HEK293 (cell line): ENCODE measurements around the gene LRRK1.

Experiments used
- CTCF ChIA-PET: fragments of 350-600 bp; formaldehyde crosslinking; extraction: SDS; loops from one replicate; lab custom pipeline; 2021; ENCODE audit warnings: antibody characterized with exemption; lab: Yijun Ruan, JAX
- POLR2A ChIA-PET: fragments of 300-600 bp; formaldehyde crosslinking; extraction: SDS; loops from one replicate; lab custom pipeline; 2020; ENCODE audit warnings: antibody characterized with exemption, inconsistent platforms; lab: Yijun Ruan, JAX
- H3K27ac ChIP-seq: fragments of 200-500 bp; sonication (Bioruptor generic); 2 replicates; pipeline ENCODE4 v1.5.1; 2014; ENCODE audit warnings: low read depth, low read length, control low read depth, inconsistent platforms; ENCODE audit errors: extremely low read depth
- H3K36me3 ChIP-seq, 2 experiments: fragments of 200-500 bp in 1 of 2; sonication (Bioruptor generic) in 1 of 2; 1 replicate in 1 of 2; 2 replicates in 1 of 2; pipeline ENCODE4 v1.5.1; 2014 to 2017; ENCODE audit warnings: inconsistent platforms in 2 of 2, low read length in 2 of 2; ENCODE audit not compliant: control insufficient read depth in 2 of 2, insufficient read depth in 1 of 2
- H3K4me1 ChIP-seq: fragments of 200-500 bp; sonication (Bioruptor generic); 2 replicates; pipeline ENCODE4 v1.5.1; 2014; ENCODE audit warnings: mild to moderate bottlenecking, low read length, inconsistent platforms; ENCODE audit not compliant: control insufficient read depth, insufficient read depth
- H3K4me3 ChIP-seq: 2 replicates; pipeline ENCODE4 v1.5.1; 2011; ENCODE audit warnings: low read depth, mild to moderate bottlenecking, control low read depth, low read length, moderate library complexity
- H3K9me3 ChIP-seq: fragments of 200-500 bp; sonication (Bioruptor generic); 2 replicates; pipeline ENCODE4 v1.5.1; 2014; ENCODE audit warnings: low read depth, low read length, inconsistent platforms; ENCODE audit not compliant: control insufficient read depth, insufficient read depth
- PRDM2 ChIP-seq: fragments of 450-650 bp; formaldehyde crosslinking; IDR thresholded peaks from 2 replicates; pipeline ENCODE4 v1.5.1; 2016; ENCODE audit warnings: missing biosample characterization, missing genetic modification characterization, borderline replicate concordance
- RBAK ChIP-seq: fragments of 450-650 bp; formaldehyde crosslinking; IDR thresholded peaks from 2 replicates; pipeline ENCODE4 v1.5.1; 2016; ENCODE audit warnings: missing biosample characterization, missing genetic modification characterization
- REPIN1 ChIP-seq: fragments of 450-650 bp; formaldehyde crosslinking; IDR thresholded peaks from 2 replicates; pipeline ENCODE4 v1.5.1; 2017; ENCODE audit warnings: missing biosample characterization, missing genetic modification characterization, low read depth
- WT1 ChIP-seq: fragments of 450-650 bp; formaldehyde crosslinking; IDR thresholded peaks from 2 replicates; pipeline ENCODE4 v1.5.1; 2016; ENCODE audit warnings: missing biosample characterization, missing genetic modification characterization
- ZBTB7A ChIP-seq: fragments of 450-650 bp; formaldehyde crosslinking; IDR thresholded peaks from 2 replicates; pipeline ENCODE4 v1.5.1; 2016; ENCODE audit warnings: low read depth, missing biosample characterization, missing genetic modification characterization
- ZIC2 ChIP-seq: fragments of 450-650 bp; formaldehyde crosslinking; IDR thresholded peaks from 2 replicates; pipeline ENCODE4 v1.5.1; 2016; ENCODE audit warnings: missing biosample characterization, missing genetic modification characterization
- ZNF175 ChIP-seq: fragments of 450-650 bp; formaldehyde crosslinking; IDR thresholded peaks from 2 replicates; pipeline ENCODE4 v1.5.1; 2016; ENCODE audit warnings: missing biosample characterization, missing genetic modification characterization
- ZNF266 ChIP-seq: fragments of 450-650 bp; formaldehyde crosslinking; IDR thresholded peaks from 2 replicates; pipeline ENCODE4 v1.5.1; 2016; ENCODE audit warnings: missing biosample characterization, missing genetic modification characterization, low read depth
- ZNF274 ChIP-seq, 2 experiments: fragments of 200-500 bp in 1 of 2; fragments of 450-650 bp in 1 of 2; sonication (Bioruptor generic) in 1 of 2; formaldehyde crosslinking in 1 of 2; IDR thresholded peaks; 2 replicates each; pipeline versions ENCODE4 v1.5.1 to v1.6.1; 2014 to 2016; ENCODE audit warnings: borderline replicate concordance in 1 of 2, inconsistent platforms in 1 of 2, low read length in 1 of 2, missing biosample characterization in 1 of 2, missing genetic modification characterization in 1 of 2
- ZNF292 ChIP-seq: fragments of 450-650 bp; formaldehyde crosslinking; IDR thresholded peaks from 2 replicates; pipeline ENCODE4 v1.5.1; 2016; ENCODE audit warnings: low read depth, missing biosample characterization, missing genetic modification characterization, borderline replicate concordance
- ZNF341 ChIP-seq: fragments of 450-650 bp; formaldehyde crosslinking; IDR thresholded peaks from 2 replicates; pipeline ENCODE4; 2016; ENCODE audit warnings: low read depth, missing biosample characterization, missing genetic modification characterization
- ZNF560 ChIP-seq: fragments of 450-650 bp; formaldehyde crosslinking; IDR thresholded peaks from 2 replicates; pipeline ENCODE4 v1.5.1; 2017; ENCODE audit warnings: missing biosample characterization, missing genetic modification characterization, borderline replicate concordance
- ZNF629 ChIP-seq: fragments of 450-650 bp; formaldehyde crosslinking; IDR thresholded peaks from 2 replicates; pipeline ENCODE4 v1.5.1; 2017; ENCODE audit warnings: missing biosample characterization, missing genetic modification characterization
- ZSCAN16 ChIP-seq: fragments of 450-650 bp; formaldehyde crosslinking; IDR thresholded peaks from 2 replicates; pipeline ENCODE4 v1.5.1; 2016; ENCODE audit warnings: missing biosample characterization, missing genetic modification characterization
- TF ChIP-seq, protein P1 (sequence below): fragments of 450-650 bp; formaldehyde crosslinking; IDR thresholded peaks from 2 replicates; pipeline ENCODE4 v1.5.1; 2016; ENCODE audit warnings: missing biosample characterization, missing genetic modification characterization, borderline replicate concordance
- TF ChIP-seq, protein P2 (sequence below): fragments of 450-650 bp; IDR thresholded peaks from 2 replicates; pipeline ENCODE4 v1.5.1; 2018; ENCODE audit warnings: missing biosample characterization, missing genetic modification characterization
- TF ChIP-seq, protein P3 (sequence below): fragments of 450-650 bp; formaldehyde crosslinking; IDR thresholded peaks from 2 replicates; pipeline ENCODE4 v1.5.1; 2016; ENCODE audit warnings: missing biosample characterization, missing genetic modification characterization

The LRRK1 gene

GRCh38 chr15:100881573-100882336 is 37.4 kb upstream of the LRRK1 start:
- H3K27ac ChIP-seq = no peak overlapping the region
- ChIA-PET CTCF (interaction anchor here (0.7 to 1.4 kb wide), 4 partner anchors 8 to 255 kb away, joined by 3 to 4 read pairs (median 3); no protein-coding TSS in a partner anchor), POLR2A (no interaction called here)
- peaks cover 3% of the 10 kb centered on the region for H3K4me1 ChIP-seq
- no peak for TF ChIP-seq ZNF292 (tag by site-specific recombination)
- peak; percentile 38; the same call in 1 of the 2 replicates for TF ChIP-seq ZNF341 (tag by site-specific recombination)
- no peak for TF ChIP-seq ZNF274 (IDR thresholded peaks at IDR 0.05; ENCODE audit: low read length)
- no peak for TF ChIP-seq ZNF274 (tag by site-specific recombination; IDR thresholded peaks at IDR 0.05; ENCODE audit: borderline replicate concordance)
- no peak for TF ChIP-seq RBAK
- TF ChIP-seq ZIC2 (tag by site-specific recombination) = peak; percentile 8; the same call in 1 of the 2 replicates
- H3K36me3 ChIP-seq = peaks cover 0 to 3% of the 10 kb centered on the region in 2 experiments; a peak in 1 of 3 replicates
- H3K4me3 ChIP-seq = no peak overlapping the region
- H3K9me3 ChIP-seq = no peaks in the 10 kb centered on the region

GRCh38 chr15:100885116-100885515 is 34.0 kb upstream of the LRRK1 start:
- Histone ChIP-seq H3K4me3 (no peak overlapping the region), H3K36me3 (peaks cover 0 to 23% of the 10 kb centered on the region in 2 experiments; a peak in 2 of 3 replicates), H3K27ac (no peak overlapping the region), H3K9me3 (no peaks in the 10 kb centered on the region), H3K4me1 (peaks cover 3% of the 10 kb centered on the region; the same call in 1 of the 2 replicates)
- TF ChIP-seq, protein P1, sequence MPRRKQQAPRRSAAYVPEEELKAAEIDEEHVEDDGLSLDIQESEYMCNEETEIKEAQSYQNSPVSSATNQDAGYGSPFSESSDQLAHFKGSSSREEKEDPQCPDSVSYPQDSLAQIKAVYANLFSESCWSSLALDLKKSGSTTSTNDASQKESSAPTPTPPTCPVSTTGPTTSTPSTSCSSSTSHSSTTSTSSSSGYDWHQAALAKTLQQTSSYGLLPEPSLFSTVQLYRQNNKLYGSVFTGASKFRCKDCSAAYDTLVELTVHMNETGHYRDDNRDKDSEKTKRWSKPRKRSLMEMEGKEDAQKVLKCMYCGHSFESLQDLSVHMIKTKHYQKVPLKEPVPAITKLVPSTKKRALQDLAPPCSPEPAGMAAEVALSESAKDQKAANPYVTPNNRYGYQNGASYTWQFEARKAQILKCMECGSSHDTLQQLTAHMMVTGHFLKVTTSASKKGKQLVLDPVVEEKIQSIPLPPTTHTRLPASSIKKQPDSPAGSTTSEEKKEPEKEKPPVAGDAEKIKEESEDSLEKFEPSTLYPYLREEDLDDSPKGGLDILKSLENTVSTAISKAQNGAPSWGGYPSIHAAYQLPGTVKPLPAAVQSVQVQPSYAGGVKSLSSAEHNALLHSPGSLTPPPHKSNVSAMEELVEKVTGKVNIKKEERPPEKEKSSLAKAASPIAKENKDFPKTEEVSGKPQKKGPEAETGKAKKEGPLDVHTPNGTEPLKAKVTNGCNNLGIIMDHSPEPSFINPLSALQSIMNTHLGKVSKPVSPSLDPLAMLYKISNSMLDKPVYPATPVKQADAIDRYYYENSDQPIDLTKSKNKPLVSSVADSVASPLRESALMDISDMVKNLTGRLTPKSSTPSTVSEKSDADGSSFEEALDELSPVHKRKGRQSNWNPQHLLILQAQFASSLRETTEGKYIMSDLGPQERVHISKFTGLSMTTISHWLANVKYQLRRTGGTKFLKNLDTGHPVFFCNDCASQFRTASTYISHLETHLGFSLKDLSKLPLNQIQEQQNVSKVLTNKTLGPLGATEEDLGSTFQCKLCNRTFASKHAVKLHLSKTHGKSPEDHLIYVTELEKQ = no peak
- TF ChIP-seq WT1 = no peak
- no peak for TF ChIP-seq ZSCAN16 (tag by site-specific recombination)
- TF ChIP-seq ZBTB7A (tag by site-specific recombination) = no peak
- no peak for TF ChIP-seq ZNF629
- TF ChIP-seq REPIN1 (tag by site-specific recombination) = no peak
- TF ChIP-seq ZNF175 (tag by site-specific recombination) = no peak
- TF ChIP-seq, protein P2, sequence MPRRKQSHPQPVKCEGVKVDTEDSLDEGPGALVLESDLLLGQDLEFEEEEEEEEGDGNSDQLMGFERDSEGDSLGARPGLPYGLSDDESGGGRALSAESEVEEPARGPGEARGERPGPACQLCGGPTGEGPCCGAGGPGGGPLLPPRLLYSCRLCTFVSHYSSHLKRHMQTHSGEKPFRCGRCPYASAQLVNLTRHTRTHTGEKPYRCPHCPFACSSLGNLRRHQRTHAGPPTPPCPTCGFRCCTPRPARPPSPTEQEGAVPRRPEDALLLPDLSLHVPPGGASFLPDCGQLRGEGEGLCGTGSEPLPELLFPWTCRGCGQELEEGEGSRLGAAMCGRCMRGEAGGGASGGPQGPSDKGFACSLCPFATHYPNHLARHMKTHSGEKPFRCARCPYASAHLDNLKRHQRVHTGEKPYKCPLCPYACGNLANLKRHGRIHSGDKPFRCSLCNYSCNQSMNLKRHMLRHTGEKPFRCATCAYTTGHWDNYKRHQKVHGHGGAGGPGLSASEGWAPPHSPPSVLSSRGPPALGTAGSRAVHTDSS (tag by site-specific recombination) = no peak
- TF ChIP-seq ZNF266 (tag by site-specific recombination) = no peak
- TF ChIP-seq, protein P3, sequence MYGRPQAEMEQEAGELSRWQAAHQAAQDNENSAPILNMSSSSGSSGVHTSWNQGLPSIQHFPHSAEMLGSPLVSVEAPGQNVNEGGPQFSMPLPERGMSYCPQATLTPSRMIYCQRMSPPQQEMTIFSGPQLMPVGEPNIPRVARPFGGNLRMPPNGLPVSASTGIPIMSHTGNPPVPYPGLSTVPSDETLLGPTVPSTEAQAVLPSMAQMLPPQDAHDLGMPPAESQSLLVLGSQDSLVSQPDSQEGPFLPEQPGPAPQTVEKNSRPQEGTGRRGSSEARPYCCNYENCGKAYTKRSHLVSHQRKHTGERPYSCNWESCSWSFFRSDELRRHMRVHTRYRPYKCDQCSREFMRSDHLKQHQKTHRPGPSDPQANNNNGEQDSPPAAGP (tag by site-specific recombination) = no peak
- no peak for TF ChIP-seq ZNF560 (tag by site-specific recombination)
- TF ChIP-seq PRDM2 (tag by site-specific recombination) = no peak
- CTCF ChIA-PET = no interaction called here
- POLR2A ChIA-PET = interaction anchor here (0.6 kb wide), 1 partner anchor 1800 kb away, joined by 6 read pairs; no protein-coding TSS in a partner anchor
